H1 (cell line): Measurements from ENCODE around the gene TTLL5.

Source experiments
- CEBPB ChIP-seq: IDR thresholded peaks from 2 replicates; pipeline ENCODE4 v1.6.1; 2012; ENCODE audit warnings: low read depth, low read length
- CTCF ChIP-seq, 3 experiments: IDR thresholded peaks; 1 replicate in 2 of 3; 2 replicates in 1 of 3; pipeline versions ENCODE4 v1.5.1 to v1.6.1; 2011; ENCODE audit warnings: low read length in 3 of 3, mild to moderate bottlenecking in 3 of 3, inconsistent platforms in 2 of 3, low read depth in 1 of 3, moderate library complexity in 1 of 3; ENCODE audit not compliant: insufficient read depth in 1 of 3; ENCODE audit errors: control extremely low read depth in 1 of 3
- YY1 ChIP-seq: IDR thresholded peaks from 2 replicates; pipeline ENCODE4 v1.6.1; 2011; ENCODE audit warnings: low read depth, mild to moderate bottlenecking, low read length

DNA sequence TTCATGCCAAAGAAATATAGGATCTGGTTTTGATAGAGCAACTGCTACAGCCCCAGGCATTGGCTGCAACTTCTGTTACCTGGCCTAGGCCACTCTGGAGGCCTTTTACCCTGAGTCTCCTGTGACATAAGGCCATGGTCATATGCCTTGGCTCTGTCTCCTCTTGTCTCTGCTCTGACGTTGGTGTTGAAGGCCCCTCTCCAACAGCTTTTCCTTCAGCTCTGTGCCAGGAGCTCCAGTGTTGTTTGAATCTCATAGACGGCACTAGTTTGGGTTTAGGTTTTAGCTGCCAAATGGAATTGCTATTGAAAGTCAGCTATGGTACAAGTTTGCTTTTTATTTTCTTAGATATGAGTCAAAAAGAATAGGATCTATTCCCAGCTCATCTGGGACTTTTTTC is 41.1 kb downstream of the TTLL5 start:
- TF ChIP-seq YY1 (no peak), CTCF (IDR thresholded peaks at IDR 0.05; ENCODE audit: control extremely low read depth in 1 of 3, insufficient read depth in 1 of 3, low read depth in 1 of 3, low read length in 3 of 3) (no peak), CEBPB (no peak)
